Thymus (tissue), 11 donors: ENCODE data around the gene CMAS. TPM values are rescaled to one million over a fixed set of nuclear protein-coding genes. Genes with fewer than 3 reads are reported as not detected.

ENCODE experiments used
- DNase-seq, 9 donors: peaks; one replicate each; pipeline ENCODE4 v3.0.0-alpha.2; 2013; ENCODE audit warnings: low spot score in 9 of 9, low read depth in 6 of 9, missing footprints in 1 of 9
- H3K27ac ChIP-seq, 2 donors: one replicate each; pipeline ENCODE4 v1.5.1; 2013; ENCODE audit warnings: control low read depth in 1 of 2, low read depth in 1 of 2, low read length in 1 of 2, mild to moderate bottlenecking in 1 of 2, moderate library complexity in 1 of 2
- H3K27me3 ChIP-seq, 2 donors: one replicate each; pipeline ENCODE4 v1.5.1; 2013; ENCODE audit warnings: low read length in 1 of 2; ENCODE audit not compliant: control insufficient read depth in 2 of 2, insufficient read depth in 1 of 2
- H3K36me3 ChIP-seq, 2 donors: one replicate each; pipeline ENCODE4 v1.5.1; 2013; ENCODE audit warnings: low read length in 1 of 2, mild to moderate bottlenecking in 1 of 2, moderate library complexity in 1 of 2; ENCODE audit not compliant: control insufficient read depth in 2 of 2, insufficient read depth in 2 of 2
- H3K4me1 ChIP-seq, 2 donors: one replicate each; pipeline ENCODE4 v1.5.1; 2013; ENCODE audit warnings: low read length in 2 of 2; ENCODE audit not compliant: control insufficient read depth in 2 of 2, insufficient read depth in 2 of 2
- H3K4me3 ChIP-seq, 2 donors: one replicate each; pipeline ENCODE4 v1.5.1; 2013; ENCODE audit warnings: low read length in 2 of 2, control low read depth in 1 of 2, mild to moderate bottlenecking in 1 of 2
- H3K9me3 ChIP-seq, 2 donors: one replicate each; pipeline ENCODE4 v1.5.1; 2013; ENCODE audit warnings: low read length in 1 of 2, mild to moderate bottlenecking in 1 of 2; ENCODE audit not compliant: control insufficient read depth in 2 of 2, insufficient read depth in 1 of 2
- WGBS: extraction: QIAGEN DNeasy Blood & Tissue Kit; methylation state at CpG from one replicate; pipeline ENCODE4 v1.1.7; 2013; 5-methylcytosine and 5-hydroxymethylcytosine counted together
- polyA plus RNA-seq: library from polyadenylated mRNA; stranded (reverse); fragments of 200-250 nt; gene quantifications from one replicate; pipeline ENCODE4 v1.2.3, GENCODE V29; 2013
- total RNA-seq: library from RNA; stranded (reverse); fragments of 120-200 nt; gene quantifications from one replicate; pipeline ENCODE4 v1.2.4, GENCODE V29; 2013
- donor health status: healthy.

CMAS gene
- total and polyA plus RNA-seq, 2 donors = 24.8 to 44.7 TPM

- no peaks in the 10 kb centered on the region for H3K4me1 ChIP-seq
- no peaks in the 10 kb centered on the region for H3K27me3 ChIP-seq
- H3K36me3 ChIP-seq = peaks cover 0 to 18% of the 10 kb centered on the region in 2 donors
- H3K4me3 ChIP-seq = no peak overlapping the region
- H3K27ac ChIP-seq = no peak overlapping the region
- no peaks in the 10 kb centered on the region for H3K9me3 ChIP-seq
- 98% methylated on average over 3 of the region's 3 CpGs for WGBS
- no peak for DNase-seq
Observed at GRCh38 chr12:22054155-22054554, 8.1 kb downstream of the CMAS start.

GRCh38 chr12:22056607-22057006 lies 10.6 kb downstream of the CMAS start:
- Histone ChIP-seq H3K4me1 (no peaks in the 10 kb centered on the region), H3K9me3 (no peaks in the 10 kb centered on the region), H3K4me3 (no peak overlapping the region), H3K27ac (no peak overlapping the region), H3K36me3 (peaks cover 4 to 28% of the 10 kb centered on the region in 2 donors), H3K27me3 (no peaks in the 10 kb centered on the region)
- WGBS = 96% methylated on average over 2 of the region's 2 CpGs
- DNase-seq = no peak

- H3K27ac ChIP-seq = no peak overlapping the region
- no peaks in the 10 kb centered on the region for H3K4me1 ChIP-seq
- H3K9me3 ChIP-seq = no peaks in the 10 kb centered on the region
- no peak overlapping the region for H3K4me3 ChIP-seq
- peaks cover 4 to 38% of the 10 kb centered on the region in 2 donors for H3K36me3 ChIP-seq
- DNase-seq = no peak
- H3K27me3 ChIP-seq = no peaks in the 10 kb centered on the region
- 97% methylated on average over 2 of the region's 2 CpGs for WGBS
Observed at GRCh38 chr12:22059976-22060647, 14.1 kb downstream of the CMAS start.

- DNase-seq = no peak
- 98% methylated on average over 4 of the region's 4 CpGs for WGBS
- no peak overlapping the region for H3K4me3 ChIP-seq
Observed at GRCh38 chr12:22064968-22065367, 18.9 kb downstream of the CMAS start.

GRCh38 chr12:22066310-22066709 lies 20.3 kb downstream of the CMAS start:
- no peaks in the 10 kb centered on the region for H3K4me1 ChIP-seq
- no peak overlapping the region for H3K4me3 ChIP-seq
- DNase-seq = peak in 6 of 9 donors; percentile 11 to 62 (median 20)
- H3K27ac ChIP-seq = no peak overlapping the region
- 59% methylated on average over 2 of the region's 2 CpGs for WGBS
- peaks cover 0 to 18% of the 10 kb centered on the region in 2 donors for H3K36me3 ChIP-seq
- no peaks in the 10 kb centered on the region for H3K9me3 ChIP-seq
- H3K27me3 ChIP-seq = no peaks in the 10 kb centered on the region

More at GRCh38 chr12:22064968-22065367, 18.9 kb downstream of the CMAS start:
- no peaks in the 10 kb centered on the region for H3K4me1 ChIP-seq
- no peaks in the 10 kb centered on the region for H3K9me3 ChIP-seq
- H3K27me3 ChIP-seq = no peaks in the 10 kb centered on the region
- H3K36me3 ChIP-seq = peaks cover 4 to 21% of the 10 kb centered on the region in 2 donors
- no peak overlapping the region for H3K27ac ChIP-seq

- Histone ChIP-seq H3K27ac (no peak overlapping the region), H3K27me3 (no peaks in the 10 kb centered on the region), H3K36me3 (peaks cover 0 to 11% of the 10 kb centered on the region in 2 donors), H3K9me3 (no peaks in the 10 kb centered on the region), H3K4me1 (no peaks in the 10 kb centered on the region), H3K4me3 (no peak overlapping the region)
- no peak for DNase-seq
- 91% methylated on average over 1 of the region's 1 CpG for WGBS
Observed at GRCh38 chr12:22069851-22070250, 23.8 kb downstream of the CMAS start.

- H3K27me3 ChIP-seq = no peaks in the 10 kb centered on the region
- no peak overlapping the region for H3K4me3 ChIP-seq
- DNase-seq = no peak
- H3K9me3 ChIP-seq = no peaks in the 10 kb centered on the region
- 95% methylated on average over 10 of the region's 10 CpGs for WGBS
- H3K36me3 ChIP-seq = no peaks in the 10 kb centered on the region
- no peaks in the 10 kb centered on the region for H3K4me1 ChIP-seq
- H3K27ac ChIP-seq = no peak overlapping the region
Observed at GRCh38 chr12:22082190-22082701, 36.2 kb downstream of the CMAS start.

GRCh38 chr12:22083167-22083566 lies 37.1 kb downstream of the CMAS start:
- Histone ChIP-seq H3K27ac (no peak overlapping the region), H3K27me3 (no peaks in the 10 kb centered on the region), H3K9me3 (no peaks in the 10 kb centered on the region), H3K4me1 (no peaks in the 10 kb centered on the region), H3K4me3 (no peak overlapping the region), H3K36me3 (no peaks in the 10 kb centered on the region)
- peak in 5 of 9 donors; percentile 18 to 57 (median 28) for DNase-seq

- Histone ChIP-seq H3K4me1 (no peaks in the 10 kb centered on the region), H3K9me3 (no peaks in the 10 kb centered on the region), H3K4me3 (no peak overlapping the region), H3K36me3 (no peaks in the 10 kb centered on the region), H3K27me3 (no peaks in the 10 kb centered on the region), H3K27ac (no peak overlapping the region)
- WGBS = 98% methylated on average over 1 of the region's 1 CpG
- DNase-seq = no peak
Observed at GRCh38 chr12:22084852-22085251, 38.8 kb downstream of the CMAS start.
